C4-2B (cell line): Measurements from ENCODE around the gene DEPP1.

Source experiments
- ZFX ChIP-seq: fragments of 450-650 bp; IDR thresholded peaks from 2 replicates; pipeline ENCODE4 v1.6.1; 2017
- TF ChIP-seq, protein P1 (sequence below): fragments of 450-650 bp; conservative IDR thresholded peaks from 2 replicates; pipeline ENCODE4 v1.5.1; 2017; ENCODE audit warnings: mild to moderate bottlenecking

DNA sequence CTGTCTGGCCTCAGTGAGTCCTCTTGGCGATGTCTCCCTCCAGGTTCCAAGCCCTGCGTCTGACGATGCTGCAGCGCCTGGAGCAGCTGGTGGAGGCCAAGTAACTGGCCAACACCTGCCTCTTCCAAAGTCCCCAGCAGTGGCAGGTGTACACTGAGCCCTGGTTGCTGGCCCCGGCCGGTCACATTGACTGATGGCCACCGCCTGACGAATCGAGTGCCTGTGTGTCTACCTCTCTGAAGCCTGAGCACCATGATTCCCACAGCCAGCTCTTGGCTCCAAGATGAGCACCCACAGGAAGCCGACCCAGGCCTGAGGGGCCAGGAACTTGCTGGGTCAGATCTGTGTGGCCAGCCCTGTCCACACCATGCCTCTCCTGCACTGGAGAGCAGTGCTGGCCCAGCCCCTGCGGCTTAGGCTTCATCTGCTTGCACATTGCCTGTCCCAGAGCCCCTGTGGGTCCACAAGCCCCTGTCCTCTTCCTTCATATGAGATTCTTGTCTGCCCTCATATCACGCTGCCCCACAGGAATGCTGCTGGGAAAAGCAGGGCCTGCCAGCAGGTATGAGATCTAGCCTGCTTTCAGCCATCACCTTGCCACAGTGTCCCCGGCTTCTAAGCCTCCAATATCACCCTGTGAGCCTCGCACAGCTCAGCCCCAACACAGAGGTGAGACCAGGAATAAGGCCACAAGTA, 14.8 kb upstream of the DEPP1 start:
- TF ChIP-seq, protein P1, sequence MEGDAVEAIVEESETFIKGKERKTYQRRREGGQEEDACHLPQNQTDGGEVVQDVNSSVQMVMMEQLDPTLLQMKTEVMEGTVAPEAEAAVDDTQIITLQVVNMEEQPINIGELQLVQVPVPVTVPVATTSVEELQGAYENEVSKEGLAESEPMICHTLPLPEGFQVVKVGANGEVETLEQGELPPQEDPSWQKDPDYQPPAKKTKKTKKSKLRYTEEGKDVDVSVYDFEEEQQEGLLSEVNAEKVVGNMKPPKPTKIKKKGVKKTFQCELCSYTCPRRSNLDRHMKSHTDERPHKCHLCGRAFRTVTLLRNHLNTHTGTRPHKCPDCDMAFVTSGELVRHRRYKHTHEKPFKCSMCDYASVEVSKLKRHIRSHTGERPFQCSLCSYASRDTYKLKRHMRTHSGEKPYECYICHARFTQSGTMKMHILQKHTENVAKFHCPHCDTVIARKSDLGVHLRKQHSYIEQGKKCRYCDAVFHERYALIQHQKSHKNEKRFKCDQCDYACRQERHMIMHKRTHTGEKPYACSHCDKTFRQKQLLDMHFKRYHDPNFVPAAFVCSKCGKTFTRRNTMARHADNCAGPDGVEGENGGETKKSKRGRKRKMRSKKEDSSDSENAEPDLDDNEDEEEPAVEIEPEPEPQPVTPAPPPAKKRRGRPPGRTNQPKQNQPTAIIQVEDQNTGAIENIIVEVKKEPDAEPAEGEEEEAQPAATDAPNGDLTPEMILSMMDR = no peak
- no peak for TF ChIP-seq ZFX
